Activated naive CD8-positive, alpha-beta T cell treated with anti-CD3 and anti-CD28 coated beads, Interleukin-2, amount 50 U/mL, for 16 hours (primary cell): ENCODE data around the gene PYM1.

Experiments
- DNase-seq: peaks from one replicate; pipeline ENCODE4 v3.0.0-alpha.2; 2020; ENCODE audit warnings: low read depth, low spot score

Gene PYM1

DNA sequence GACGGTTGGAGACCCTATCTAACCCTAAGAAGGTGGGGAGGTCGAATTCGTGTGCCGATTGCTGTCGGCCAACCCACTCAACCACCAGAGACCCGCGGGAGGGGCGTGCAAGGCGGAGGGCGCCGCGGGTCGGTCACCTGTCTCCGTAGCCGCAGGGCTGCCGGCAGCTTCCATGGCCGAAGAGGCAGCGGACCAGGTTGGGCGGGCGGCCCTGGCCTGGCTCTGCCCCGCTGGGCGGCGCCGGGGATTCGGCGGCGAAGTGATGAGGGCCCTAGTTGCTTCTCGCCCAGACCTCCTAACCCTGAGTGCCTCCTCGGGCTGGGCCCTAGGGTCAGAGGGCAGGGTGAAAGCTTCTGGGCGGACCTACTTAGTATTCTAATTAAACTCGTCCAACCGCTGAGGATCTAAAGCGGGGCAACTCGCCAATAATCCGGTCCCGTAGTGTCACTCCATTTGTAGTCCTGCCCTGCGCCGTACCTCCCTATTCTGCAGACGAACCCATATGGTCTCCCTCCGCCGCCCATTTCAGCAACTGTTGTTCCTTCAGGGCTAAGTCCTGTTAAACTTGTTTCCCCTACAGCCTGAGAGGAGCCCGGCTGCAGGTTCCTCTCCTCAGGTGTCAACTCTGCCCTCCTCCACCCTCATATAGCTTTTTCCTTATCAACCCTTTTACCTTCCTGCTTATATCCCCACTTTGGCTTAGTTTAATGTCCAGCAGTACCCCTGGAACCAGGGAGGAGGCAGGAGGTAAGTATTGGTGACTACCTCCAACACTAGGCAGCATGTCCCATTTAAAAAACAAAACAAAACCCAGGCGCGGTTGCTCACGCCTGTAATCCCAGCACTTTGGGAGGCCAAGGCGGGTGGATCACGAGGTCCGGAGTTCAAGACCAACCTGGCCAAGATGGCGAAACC is at the start of gene PYM1:
Gene PYM1, minus strand, starts transcription at position 307 of the 915 bp plus-strand sequence. Its CDS starts 133 bp downstream, at position 174.
- DNase-seq: no peak

DNA sequence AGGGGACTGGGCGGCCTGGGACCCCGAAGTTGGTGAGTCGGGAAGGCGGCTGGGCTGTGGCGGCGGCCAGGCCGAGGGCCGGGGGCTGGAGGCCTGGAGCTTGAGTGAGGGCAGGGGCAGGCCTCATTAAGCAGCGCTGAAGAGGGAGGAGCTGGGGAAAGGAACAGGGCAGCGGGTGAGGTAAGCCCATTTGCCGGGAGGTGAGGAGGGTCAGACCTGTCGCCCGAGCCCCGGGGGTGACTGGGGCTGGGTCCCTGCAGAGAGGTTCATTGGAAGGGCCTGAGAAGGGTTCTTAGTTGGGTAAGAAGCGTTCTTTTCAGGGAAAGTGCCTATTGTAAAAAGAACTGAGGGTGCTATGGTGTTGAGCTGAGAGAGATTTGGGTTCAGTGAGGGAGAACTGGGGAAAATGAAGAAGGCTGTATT is 46.6 kb upstream of the PYM1 start:
- DNase-seq: no peak

DNA sequence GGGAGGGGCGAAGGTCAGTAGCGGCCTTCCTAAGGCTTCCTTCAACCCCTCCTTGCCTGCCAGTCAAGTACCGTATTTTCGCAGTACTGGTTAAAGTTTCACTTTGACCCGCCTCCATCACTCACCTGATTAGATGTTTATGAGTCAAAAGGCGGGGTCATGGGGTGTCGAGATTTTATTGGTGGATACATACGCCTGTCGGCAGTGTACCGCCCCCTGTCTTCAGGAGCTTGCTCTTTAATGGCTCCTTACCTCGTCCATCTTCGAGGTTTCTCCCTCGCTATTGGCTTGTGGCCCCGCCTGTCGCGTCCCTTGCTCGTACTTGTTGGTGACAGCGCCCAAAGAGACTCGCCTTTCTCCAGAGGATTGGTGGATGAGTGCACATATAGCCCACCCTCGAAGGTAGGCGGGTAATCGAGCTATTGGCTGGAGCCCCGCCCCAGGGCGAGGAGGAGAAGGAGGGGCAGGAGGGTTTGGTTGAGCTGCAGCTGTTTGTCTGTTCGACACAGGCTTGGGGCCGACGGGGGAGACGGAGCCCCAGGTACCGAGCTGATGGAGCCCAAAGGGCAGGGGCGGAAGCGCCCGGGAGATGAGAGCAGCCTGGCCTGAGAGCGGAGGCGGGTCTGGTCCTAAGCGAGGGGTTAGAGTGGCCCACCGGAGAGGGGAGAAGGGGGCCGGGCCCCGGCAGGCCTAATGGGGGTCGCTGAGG is 46.1 kb upstream of the PYM1 start, which contains the start of gene RAB5B:
Gene RAB5B, plus strand, starts transcription at position 480 of the 709 bp plus-strand sequence. CDS start 12,883 bp downstream, outside the sequence.
- peak; percentile 95 for DNase-seq

DNA sequence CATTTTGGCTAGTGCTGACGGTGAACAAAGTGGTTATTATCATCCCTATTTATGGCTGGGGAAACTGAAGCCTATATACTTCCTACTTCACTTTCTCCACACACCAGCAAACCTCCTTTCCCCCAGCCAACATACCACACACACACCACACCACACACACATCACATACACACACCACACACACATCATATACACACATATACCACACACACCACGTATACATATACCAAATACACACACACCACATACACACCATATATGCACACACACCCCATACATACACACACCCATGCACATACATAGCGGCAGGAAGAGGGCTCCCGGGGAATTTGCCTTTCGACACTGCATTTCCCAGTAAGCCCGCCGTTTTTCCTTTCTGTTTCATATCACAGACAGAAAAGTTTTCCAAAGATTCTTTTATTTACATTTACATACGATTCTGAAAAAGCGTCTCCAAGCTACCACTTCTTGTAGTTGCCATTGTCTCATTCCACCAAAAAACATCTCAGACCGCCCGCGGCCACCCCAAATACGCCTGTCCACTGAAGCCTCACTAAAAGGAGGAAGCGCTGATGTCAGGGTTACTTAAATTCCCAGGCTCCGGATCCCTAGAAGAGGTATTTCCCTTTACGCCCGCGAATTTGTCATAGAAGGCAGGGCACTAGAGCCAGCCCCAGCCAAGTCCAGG is 45.4 kb upstream of the PYM1 start:
- DNase-seq: no peak

DNA sequence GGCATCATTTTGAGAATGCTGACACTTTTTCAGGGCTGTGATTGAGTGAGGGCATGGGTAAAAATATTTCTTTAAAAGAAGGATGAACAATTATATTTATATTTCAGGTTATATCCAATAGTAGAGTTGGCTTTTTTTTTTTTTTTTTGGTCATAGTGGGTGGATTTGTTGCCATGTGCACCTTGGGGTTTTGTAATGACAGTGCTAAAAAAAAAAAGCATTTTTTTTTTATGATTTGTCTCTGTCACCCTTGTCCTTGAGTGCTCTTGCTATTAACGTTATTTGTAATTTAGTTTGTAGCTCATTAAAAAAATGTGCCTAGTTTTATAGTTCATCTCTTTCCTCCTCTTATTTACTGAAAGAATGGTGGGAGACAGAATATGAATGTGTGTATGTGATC is 44.8 kb upstream of the PYM1 start:
- DNase-seq: no peak

DNA sequence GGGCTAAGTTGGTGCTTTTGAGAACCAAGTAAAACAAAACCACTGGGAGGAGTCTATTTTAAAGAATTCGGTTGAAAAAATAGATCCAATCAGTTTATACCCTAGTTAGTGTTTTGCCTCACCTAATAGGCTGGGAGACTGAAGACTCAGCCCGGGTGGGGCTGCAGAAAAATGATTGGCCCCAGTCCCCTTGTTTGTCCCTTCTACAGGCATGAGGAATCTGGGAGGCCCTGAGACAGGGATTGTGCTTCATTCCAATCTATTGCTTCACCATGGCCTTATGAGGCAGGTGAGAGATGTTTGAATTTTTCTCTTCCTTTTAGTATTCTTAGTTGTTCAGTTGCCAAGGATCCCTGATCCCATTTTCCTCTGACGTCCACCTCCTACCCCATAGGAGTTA is 44.3 kb upstream of the PYM1 start:
- DNase-seq: no peak

DNA sequence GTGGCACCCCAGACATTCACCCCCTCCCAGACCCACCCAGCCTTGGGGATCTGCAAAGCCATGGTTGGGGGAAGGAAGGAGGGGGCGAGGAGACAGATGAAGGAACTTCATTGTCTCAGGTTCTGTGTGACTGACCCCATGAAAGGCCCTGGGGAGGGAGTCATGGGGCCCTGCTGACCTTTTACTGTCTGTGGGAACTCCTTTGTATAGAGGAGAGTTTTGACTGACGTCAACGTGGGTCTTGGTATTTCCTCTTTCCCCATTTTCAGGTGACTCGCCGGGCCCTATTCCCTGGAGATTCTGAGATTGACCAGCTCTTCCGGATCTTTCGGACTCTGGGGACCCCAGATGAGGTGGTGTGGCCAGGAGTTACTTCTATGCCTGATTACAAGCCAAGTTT is 43.1 kb upstream of the PYM1 start:
- DNase-seq: no peak

DNA sequence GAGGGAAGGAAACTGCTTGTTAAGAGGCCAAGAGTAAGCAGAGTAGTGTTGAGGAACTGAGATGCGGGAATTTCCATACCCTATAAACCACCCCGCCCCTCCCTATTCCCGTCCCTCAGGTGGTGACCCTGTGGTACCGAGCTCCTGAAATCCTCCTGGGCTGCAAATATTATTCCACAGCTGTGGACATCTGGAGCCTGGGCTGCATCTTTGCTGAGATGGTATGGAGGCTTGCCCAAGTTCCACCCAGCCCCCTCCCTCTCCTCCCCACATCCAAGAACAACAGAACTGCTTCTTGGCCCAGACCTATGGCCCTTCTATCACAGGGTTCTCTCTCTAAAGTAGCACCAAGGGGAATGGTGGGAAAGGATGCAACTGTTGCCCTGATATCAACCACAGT is 41.7 kb upstream of the PYM1 start:
- DNase-seq: no peak

DNA sequence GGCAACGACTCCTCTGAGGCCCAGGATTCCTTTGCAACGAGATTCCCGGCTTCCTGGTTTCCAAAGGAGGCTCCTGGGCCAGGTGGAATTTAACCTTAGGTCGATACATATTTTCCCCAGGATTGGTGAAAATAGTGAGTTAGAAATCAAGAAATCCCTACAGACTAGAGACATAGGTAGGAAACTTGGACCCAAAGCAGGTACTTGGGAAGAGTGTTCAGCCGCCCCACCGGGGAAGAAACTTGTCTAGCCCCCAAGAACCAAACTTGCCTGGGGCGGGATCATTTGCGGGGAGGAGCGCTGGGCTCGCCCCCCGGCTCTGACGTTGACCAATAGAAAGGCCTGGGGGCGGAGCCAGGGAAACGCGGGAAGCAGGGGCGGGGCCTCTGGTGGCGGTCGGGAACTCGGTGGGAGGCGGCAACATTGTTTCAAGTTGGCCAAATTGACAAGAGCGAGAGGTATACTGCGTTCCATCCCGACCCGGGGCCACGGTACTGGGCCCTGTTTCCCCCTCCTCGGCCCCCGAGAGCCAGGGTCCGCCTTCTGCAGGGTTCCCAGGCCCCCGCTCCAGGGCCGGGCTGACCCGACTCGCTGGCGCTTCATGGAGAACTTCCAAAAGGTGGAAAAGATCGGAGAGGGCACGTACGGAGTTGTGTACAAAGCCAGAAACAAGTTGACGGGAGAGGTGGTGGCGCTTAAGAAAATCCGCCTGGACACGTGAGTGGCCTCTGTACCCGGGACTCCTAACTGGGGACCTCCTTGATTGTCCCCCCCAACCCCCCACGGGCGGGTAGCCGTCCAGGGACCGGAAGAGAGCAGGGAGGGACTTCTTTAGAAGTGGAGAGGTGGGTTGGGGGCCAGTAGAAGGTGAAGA is 39.0 kb upstream of the PYM1 start, which contains the start of gene CDK2:
Gene CDK2, plus strand, starts transcription at position 423 of the 874 bp plus-strand sequence. Its CDS starts 179 bp downstream, at position 602.
- DNase-seq: peak; percentile 76

DNA sequence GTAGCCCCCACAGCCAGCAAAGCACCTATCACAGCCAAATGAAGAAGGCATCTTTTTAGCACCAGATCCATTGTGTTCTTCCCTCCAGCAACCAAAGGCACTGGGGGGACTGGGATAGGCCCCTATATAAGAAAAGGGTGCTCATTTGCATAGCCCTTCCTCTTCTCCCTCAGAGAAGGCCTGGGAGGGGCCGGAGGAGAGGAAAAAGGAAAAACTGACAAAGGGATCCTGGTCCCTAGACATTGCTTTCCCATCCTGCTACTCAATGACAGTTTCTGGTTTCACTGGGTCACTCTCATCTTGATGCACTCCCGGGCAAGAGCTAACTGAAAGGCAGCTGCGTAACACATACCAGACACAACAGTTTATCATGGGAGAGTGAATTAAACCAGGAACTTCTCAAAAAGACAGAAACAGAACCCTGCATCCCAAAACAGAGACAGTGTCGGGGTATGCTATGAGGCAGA is 38.3 kb upstream of the PYM1 start, which contains the start of gene PMEL:
Gene PMEL, minus strand, starts transcription at position 102 of the 467 bp plus-strand sequence. Its CDS starts 31 bp downstream, at position 71.
- DNase-seq: no peak

DNA sequence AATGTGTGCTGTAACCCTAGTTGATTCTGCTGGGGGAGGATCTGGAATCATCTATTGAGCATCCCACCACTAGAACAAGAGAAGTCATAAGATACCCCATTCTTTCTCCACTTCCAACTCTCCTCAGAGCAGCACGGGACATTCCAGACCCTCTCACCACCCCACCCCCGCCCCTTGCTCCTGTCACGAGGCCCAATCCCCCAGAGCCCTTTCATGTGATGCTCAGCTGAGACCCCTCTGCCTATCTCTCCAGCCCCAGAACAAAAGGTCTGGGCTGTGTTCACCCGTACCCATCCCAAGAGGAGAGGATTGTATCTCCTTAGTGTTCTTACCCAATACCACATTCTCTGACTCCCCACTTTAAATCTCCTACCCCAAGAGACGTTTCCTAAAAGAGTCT is 37.5 kb upstream of the PYM1 start:
- no peak for DNase-seq

DNA sequence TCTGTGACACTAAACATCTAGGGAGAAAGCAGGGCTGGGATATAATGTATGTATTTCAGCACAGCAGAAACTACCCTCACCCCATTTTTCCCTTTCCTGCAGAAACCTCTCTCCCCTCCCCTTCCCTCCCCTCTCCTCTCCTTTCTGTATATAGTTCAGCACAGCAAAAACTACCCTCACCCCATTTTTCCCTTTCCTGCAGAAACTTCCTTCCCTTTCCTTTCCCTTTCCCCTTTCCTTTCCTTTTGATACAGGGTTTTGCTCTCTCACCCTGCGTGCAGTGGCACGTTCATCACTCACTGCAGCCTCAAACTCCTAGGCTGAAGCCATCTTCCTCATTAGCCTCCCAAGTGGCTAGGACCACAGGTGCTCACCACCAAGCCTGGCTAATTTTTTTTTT is 36.1 kb upstream of the PYM1 start:
- DNase-seq: no peak

DNA sequence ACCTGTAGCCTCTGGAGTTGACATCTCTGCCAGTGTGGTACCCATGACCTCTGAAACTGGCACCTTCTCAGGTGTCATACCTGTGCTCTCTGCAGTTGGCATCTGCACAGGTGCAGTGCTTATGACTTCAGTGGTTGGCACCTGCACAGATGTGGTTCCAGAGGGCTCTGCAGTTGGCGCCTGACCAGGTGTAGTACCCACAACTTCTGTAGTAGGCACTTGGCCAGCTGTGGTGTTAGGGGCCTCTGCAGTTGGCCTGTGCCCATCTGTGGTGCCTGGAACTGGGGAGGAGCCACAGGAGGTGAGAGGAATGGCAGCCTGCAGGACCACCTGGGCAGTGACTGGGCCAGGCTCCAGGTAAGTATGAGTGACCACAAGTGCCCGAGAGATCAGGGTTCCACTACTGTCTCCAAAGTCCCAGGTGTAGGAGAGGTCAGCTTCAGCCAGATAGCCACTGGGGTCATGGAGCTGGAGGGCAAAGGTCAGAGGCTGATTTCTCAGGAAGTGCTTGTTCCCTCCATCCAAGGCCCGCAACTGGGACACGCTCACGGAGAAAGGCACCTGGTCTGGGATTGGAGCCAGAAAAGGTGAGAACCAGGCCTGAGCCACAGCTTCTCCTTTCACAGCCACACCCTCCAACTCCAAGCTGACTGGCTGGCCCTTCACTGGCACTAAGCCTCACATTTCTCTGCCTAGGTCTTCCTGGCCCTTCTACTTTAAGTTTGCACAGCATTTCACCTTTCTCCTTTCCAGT is 29.6 kb upstream of the PYM1 start:
- DNase-seq: no peak

DNA sequence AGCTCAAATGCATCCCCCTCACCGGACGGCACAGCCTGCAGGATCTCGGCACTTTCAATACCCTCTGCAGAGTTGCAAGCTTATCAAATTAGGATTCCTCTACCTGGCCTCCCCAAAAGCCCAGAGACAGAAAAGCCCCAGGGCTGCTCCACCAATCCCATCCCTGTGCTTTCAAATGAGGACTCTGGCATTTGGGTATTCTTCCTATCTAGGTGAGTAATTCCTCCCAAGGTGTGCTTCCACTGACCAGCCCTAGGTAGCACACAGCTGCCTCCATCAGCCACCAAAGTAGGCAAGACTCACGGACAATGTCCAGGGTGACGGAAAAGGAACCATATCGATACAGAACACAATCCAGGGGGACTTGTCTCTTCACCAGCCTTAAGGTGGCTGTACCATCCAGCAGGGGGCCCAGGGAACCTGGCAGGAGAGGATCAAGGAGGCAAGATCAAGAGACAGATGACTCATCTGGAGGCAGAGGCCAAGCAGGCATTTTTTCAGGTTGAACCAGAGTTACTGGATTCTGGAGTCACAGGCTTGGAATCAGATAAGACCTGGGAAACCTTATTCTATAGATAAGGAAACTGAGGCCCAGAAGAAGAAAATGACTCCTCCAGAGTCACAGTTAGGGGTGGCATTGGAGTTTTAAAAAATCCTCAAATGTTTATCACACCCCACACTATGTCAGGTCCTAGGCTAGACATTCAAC is 28.3 kb upstream of the PYM1 start:
- DNase-seq: no peak

DNA sequence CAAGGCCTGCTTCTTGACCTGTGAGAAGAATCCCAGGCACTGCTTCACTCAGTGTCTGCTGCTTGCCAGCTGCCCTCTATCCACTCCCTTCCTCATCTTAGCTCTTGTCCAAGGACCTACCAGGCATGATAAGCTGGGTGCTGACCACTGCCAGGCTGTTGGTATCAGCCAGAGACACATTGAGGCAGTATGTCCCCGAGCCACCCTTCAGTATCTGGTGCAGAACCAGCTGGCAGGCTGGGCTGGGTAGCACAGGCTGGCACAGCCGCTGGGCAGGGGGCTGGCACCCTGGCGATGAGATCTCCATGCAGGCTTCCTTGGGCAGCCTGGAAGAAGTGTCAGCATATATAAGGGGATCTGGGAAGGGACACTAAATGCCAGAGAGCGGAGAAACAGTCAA is 27.6 kb upstream of the PYM1 start:
- no peak for DNase-seq

DNA sequence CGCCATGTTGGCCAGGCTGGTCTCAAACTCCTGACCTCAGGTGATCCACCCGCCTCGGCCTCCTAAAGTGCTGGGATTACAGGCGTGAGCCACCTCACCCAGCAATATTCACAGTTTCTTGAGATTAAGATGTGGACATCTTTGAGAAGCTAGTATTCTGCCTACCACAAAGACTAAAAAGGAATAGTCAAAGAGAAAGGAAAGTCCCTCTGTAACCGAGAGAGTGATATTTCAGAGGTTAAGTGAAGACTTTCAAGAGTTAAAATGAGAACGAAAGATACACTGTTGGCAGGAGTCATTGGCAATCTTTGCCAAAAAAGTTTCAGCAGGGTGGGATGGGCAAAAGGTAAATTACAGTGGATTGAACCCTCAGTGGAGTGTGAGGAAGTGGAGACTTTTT is 18.9 kb upstream of the PYM1 start:
- no peak for DNase-seq

DNA sequence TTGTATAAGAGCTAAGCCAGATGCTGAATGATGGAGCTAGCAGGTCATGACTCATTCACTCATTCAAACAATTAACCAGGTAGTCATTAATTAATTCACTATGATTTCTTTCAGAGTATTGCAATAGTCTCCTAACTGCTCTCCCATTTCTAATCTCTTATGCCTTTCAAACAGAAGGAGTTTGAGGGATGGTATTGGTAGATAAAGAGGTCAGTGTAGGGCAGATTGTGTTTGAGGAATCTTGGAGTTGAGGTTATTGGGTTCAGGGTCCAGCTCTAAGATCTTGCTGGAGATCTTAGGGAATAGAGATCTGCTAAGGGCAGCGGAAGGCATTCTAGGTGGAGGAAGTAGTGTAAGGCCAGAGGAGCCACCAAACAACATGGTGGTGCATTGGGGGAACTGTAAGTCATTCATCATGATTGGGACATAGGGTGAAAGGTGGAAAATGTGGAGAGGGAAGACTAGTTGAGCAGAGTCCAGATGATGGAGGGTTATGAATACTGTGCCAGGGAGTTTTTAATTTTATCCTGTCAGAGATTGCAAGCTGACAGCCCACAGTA is 15.0 kb upstream of the PYM1 start:
- no peak for DNase-seq

DNA sequence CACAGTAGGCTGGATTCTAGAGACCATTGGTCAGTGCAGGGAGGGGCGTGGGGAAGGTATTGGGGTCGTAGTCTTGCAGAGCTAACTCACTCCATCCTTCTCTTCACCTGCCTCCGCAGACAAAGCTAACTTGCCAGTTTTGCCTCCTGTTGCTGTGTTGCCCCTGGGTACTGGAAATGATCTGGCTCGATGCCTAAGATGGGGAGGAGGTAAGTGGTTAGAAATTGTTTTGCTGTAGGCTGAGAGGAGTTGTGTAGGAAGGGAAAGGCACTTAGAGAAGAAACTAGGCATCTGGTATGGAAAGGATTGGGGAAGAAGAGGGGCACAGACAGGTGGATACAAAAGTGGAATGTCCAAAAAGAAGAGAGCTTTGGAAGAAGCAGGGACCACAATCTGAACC is 14.4 kb upstream of the PYM1 start:
- no peak for DNase-seq
